Measurements from ENCODE around the gene TGOLN2.

- TF ChIP-seq CTCF (conservative IDR thresholded peaks at IDR 0.05) (no peak), ZFX (IDR thresholded peaks at IDR 0.05) (no peak)
Measured at GRCh38 chr2:85318222-85319074, 9.3 kb downstream of the TGOLN2 start.

Measured in C4-2B (cell line).